Activated CD4-positive, alpha-beta T cell treated with anti-CD3 and anti-CD28 coated beads, Interleukin-2, amount 50 U/mL, for 1 hour (primary cell): Measurements from ENCODE around the gene RNF10.
"Not testable (repeated sequence)": the region's sequence is repeated elsewhere in the genome, so short reads cannot be mapped to it uniquely, and the experiment has no call there.

ENCODE experiments used
- DNase-seq: peaks from one replicate; pipeline ENCODE4 v3.0.0-alpha.2; 2020

RNF10 gene

DNA sequence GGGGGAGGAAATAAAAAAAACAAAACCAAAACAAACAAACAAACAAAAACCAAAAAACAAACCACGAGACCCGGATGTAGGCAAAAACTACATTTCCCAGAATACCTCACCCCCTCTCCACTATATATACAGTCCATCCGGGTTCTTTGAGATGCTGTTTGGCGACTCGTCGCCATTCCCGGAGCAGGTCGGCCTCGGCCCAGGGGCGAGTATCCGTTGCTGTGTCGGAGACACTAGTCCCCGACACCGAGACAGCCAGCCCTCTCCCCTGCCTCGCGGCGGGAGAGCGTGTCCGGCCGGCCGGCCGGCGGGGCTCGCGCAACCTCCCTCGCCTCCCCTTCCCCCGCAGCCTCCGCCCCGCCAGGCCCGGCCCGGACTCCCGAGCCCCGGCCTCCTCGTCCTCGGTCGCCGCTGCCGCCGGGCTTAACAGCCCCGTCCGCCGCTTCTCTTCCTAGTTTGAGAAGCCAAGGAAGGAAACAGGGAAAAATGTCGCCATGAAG, at the start of gene RNF10:
Gene RNF10 (plus strand): TSS at position 154 of the 500 bp plus-strand sequence. CDS start 456 bp downstream, outside the sequence.
- DNase-seq: peak; percentile 65

GRCh38 chr12:120485961-120486881, 47.9 kb upstream of the RNF10 start:
- DNase-seq: no peak

DNA sequence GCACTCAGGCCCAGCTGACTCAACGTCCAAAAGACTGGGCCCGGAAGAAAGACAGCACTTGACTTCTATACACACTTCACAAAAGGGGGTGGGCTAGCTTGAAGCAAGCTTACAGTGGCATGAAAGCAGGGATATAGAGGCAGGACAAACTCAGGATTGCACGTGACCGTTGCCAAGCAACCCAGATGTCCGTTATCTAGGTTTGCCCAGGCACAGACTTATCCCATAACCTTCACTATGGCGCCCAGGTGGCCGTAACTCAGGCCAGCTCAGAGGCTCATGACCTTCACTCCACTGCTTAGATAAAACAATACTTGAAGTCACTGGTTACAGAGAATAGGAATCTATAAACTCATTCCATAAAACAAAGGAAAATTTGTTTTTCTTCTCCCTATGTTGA, 46.6 kb upstream of the RNF10 start:
- DNase-seq: not testable (repeated sequence)

DNA sequence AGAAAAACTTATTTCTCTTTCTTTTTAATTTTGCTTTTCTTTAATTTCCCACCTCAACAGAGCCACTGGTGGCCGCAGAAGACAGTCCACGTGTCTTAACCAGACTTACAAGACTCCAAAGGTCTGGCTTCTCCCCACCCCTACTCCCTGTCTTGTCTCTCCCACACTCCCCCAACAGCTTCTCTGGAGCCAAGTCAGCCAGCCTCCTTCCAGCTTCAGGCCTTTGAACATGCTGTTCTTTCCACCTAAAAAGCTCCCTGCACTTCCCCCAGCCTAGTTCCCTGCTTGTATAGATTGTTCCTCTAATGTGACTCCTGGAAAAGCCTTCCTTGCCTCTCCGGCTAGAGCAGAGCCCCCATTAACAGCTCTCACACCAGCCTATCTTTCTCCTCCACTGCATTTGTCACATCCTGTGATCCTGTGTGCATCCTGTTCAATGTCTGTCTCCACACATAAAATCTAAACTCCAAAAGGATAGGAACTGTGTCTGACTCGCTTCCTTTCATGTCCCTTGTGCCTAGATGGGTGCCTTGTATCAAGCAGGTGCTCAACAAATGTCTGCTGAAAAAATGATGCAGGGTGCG, 46.0 kb upstream of the RNF10 start:
- no peak for DNase-seq

- no peak for DNase-seq
Observed at GRCh38 chr12:120489018-120489417, 45.1 kb upstream of the RNF10 start.

DNA sequence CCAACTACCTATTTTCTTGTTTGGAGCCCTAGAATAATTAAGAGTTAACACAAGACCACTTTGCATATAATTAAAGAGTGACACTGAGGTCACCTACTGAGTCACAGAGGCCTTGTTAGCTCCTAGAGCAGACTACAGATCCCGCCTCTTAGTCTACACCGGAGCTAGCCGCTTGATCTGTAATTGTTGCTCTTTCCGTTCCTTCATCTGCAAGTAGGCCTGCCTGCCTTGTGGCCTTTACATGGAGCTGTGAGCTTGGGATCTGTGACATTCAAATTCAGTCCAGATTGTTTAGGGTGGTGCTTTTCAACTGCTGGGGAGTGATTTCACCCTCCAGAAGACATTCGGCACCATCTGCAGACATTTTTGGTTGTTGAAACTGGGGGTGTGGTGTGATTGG, 43.8 kb upstream of the RNF10 start:
- no peak for DNase-seq

DNA sequence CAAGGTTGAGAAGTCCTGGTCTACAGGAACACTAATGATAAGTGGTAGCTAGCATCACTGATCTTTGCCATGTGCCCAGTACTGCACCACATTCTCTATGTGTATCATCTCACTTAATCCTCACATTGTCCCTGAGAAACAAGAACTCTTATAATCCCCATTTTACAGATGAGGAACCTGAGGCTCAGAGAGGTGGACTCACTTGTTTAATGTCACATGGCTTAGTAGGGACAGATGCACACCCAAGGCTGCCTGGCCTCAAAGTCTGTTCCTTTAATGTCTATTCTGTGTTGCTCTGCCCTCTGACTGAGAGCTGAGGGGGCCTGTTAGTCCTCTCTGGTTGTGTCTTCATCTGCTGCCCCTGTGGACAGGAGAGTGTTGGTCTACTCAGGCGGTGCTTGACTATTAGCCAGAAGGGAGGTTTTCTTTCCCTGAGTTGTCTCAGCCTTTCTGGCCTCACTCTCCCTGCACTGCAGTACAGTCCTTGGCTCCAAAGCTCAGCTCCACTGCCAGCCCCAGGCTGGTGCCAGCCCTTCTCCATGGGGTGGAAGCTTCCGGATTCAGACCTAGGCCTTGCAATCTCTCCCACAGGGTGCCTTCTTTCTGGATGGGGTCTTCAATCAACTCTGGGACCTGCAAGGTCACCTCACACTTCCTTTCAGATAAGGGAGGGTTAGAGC, 43.2 kb upstream of the RNF10 start:
- no peak for DNase-seq

DNA sequence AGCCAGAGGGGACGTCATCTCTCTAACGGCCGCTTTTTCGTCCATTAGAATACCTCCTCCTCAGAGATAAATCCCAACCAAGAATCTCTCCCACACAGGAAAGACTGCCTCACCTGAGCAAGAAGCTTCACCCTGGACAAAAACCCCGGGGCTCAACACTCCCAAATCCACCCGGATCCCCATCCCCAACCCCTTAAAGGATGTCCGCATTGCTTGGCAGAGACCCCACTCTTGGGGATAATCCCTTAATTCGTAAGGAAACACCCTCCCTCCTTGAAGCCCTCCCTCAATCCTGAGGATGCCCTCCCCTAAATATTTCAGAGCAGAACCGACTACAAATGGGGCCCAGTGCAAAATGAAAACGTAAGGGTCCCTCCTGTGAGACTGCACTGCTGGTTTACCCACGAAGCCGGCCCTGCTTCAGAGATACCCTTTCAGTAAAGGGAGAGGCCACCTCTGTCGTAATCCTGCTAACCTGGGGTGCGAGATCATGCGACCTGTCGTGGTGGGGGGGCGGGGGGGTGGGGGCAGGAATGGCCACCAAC, 38.9 kb upstream of the RNF10 start:
- no peak for DNase-seq

DNA sequence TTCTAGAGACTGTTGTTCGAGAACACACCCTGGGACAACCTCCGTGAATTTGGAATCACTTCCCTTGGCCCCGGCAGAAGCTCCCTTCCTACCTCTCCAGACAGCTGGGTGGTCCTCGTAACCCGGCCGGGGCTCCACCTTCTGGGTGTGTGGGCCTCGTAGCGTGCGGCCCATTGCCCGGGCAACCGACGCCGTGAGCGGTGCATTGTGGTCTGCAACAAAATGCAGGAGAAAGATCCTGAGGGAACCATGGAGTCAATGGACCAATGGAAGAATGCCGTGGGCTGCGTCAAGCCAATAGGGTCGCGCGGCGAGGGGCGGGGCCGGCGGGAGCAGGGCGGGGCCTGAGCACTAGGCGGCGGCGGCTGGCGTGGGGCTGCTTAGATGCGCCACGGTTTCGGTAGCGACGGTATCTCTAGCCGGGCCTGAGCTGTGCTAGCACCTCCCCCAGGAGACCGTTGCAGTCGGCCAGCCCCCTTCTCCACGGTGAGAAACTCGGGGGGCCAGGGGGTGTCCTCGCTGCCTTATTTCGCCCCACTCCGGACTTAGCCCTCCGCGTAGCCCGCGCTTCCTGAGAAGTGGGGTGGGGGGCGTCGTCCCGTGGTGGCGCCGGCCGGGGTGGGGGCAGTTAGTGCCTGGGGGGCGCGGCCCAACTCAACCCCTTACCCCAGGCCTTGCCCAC, 38.3 kb upstream of the RNF10 start, which contains the start of gene DYNLL1:
Gene DYNLL1 (plus strand): TSS at position 383 of the 682 bp plus-strand sequence. CDS start 309 bp downstream, outside the sequence.
- peak; percentile 98 for DNase-seq

DNA sequence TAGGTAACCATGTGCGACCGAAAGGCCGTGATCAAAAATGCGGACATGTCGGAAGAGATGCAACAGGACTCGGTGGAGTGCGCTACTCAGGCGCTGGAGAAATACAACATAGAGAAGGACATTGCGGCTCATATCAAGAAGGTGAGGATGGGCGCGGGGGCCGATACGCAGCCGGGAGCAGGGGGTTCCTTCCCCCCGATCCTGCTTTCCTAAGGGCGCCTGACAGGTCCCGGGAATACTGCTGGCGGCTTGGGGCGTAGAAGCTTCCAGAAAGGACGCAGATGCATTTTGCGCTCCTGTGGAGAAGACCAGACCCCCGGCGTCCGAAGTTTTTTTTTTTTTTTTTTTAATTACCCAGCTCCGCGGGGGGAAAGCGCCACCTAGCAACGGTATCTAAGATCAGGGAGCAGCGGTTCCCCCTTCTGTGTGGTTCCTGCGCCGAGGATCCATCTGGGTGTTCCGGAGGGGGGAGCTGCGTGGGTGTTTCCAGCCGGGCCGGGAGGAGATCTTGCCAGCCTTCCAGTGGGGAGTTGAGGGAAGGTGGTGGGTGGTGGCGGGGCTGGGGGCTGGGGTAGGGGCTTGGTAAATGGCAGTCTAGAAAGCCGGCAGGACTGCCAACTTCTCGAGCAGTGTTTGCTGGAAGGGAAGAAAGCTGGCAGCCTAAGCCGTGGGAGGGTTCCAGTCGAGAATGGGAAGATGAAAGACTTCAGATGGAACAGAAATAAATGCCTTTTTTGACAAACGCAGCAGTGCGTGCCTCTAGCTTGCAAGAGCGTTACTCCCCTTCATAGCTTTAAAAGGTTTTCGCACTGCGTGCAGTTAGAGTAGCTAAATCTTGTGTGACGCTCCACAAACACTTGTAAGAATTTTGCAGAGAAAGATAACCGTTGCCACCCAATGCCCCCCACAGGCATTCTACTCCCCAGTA, 37.5 kb upstream of the RNF10 start:
- peak; percentile 38 for DNase-seq

DNA sequence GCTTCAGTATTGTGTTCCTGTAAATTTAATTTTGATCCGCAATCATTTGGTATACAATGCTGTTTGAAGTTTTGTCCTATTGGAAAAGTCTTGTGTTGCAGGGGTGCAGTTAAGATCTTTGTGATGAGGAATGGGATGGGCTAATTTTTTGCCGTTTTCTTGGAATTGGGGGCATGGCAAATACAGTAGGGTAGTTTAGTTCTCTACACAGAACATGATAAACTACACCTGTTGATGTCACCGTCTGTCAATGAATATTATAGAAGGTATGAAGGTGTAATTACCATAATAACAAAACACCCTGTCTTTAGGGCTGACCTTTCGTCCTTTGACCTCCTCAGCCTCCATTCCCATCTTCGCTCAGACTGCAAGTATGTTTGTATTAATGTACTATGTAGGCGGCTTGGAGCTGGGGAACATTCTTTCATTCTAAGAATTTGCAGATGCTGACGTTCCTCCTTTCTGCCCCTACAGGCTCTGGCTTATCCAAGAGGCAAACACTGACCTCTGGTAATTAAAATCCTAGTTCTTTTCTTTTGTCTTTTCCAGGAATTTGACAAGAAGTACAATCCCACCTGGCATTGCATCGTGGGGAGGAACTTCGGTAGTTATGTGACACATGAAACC, 36.5 kb upstream of the RNF10 start:
- DNase-seq: no peak

DNA sequence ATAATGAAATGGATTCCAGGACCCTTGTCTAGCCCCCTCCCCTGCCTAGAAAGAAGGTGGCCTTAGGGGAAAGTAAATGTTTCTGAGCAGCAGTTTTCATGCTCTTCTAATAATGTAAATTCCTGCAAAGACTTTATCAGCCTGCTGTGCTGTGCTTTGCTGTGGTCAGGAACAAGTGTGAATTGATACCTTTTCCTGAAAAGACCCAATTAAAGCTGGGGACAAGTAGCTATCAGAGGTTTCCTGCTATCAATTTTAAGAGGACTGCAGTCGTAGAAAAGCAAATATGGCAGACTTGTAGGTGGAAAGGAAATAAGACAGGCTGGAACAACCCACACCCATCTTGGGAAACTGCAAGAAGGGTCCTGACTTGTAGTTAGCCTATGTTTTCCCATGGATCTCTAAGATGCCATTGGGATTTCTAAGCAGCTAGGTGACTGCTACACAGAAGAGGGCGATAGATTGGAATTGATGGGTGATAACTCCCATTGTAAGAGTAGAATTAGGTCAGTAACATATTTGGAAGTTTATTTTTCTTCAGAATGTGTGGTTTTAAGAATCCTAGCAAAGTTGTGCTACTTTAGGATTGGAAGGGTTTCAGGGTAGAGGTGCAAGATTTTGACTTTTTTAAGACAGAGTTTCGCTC, 35.2 kb upstream of the RNF10 start:
- no peak for DNase-seq

GRCh38 chr12:120500581-120500980, 33.6 kb upstream of the RNF10 start:
- no peak for DNase-seq

DNA sequence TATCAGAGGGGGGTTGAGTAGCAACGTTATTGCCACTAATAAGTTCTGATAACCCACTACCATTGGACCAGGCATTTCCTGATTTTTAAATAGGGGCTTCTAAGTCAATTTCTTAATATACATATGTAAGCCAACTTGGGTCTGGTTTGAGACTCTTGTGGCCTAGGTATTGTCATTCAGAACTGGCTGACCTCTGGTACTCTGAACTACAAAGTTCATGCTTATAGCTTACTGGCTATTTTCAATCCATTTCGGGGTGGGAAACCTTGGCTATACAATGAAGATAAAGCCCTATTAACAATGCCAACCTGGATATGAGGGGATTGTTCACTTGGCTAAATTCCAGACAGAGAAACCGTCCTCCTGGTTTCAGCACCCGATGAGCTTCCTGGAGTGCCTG, 29.6 kb upstream of the RNF10 start:
- no peak for DNase-seq

DNA sequence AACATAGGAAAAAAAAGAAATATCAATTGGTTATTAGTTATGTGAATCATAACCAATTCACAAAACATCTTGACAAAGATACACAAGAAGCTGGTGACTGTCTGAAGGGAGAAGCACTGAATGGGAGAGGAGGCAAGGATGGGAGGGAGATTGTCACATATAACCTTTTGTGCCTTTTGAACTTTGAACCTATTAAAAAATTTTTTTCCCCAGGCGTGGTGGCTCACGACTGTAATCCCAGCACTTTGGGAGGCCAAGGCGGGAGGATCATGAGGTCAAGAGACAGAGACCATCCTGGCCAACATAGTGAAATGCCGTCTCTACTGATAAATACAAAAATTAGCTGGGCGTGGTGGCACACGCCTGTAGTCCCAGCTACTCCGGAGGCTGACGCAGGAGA, 25.6 kb upstream of the RNF10 start:
- no peak for DNase-seq

DNA sequence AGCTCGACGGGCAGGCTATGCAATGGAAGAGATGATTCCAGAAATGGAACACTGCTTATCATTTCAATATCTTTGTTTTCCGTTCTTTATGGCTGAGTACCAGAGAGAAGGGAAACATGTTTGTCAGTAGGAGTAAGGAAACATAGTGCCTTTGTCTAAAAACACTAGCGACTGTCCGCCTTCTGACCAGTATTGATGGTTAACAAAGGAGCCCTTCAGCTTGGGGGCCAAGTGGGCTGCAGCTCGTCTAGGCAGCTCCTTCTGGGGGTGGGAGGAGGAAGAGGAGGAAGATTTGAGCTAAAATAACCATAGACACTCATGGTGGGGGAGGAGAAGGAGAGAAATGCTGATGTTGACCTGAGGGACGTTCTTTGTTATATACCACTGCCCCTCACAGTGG, 20.2 kb upstream of the RNF10 start:
- DNase-seq: no peak

GRCh38 chr12:120515496-120515895, 18.7 kb upstream of the RNF10 start:
- no peak for DNase-seq

DNA sequence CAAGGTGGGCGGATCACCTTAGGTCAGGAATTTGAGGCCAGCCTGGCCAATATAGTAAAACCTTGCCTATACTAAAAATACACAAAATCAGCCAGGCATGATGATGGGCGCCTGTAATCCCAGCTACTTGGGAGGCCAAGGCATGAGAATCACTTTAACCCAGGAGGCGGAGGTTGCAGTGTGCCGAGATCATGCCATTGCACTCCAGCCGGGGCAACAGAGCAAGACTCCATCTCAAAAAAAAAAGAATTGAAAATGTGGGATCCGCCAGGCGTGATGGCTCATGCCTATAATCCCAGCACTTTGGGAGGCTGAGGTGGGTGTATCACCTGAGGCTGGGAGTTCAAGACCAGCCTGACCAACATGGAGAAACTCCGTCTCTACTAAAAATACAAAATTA, 14.8 kb upstream of the RNF10 start:
- not testable (repeated sequence) for DNase-seq

DNA sequence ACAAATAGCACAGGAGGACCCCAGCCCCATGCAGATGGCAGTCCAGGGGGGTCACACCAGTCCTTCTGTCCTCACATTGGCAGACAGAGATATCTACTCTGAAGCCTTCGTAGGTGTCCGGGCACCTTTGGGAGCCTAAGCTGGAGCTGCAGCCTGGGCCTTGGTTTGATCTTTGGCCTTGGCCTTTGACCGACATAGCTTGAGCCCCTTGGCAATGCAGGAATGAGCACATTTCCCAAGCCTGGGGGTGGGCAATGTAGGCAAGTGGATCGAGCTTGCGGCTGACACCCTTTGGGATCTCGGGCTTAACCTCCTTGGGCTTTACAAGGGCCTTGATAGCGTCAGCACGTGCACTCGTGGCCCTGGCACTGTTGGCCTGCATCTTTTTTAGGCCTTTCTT, 11.6 kb upstream of the RNF10 start:
- no peak for DNase-seq

DNA sequence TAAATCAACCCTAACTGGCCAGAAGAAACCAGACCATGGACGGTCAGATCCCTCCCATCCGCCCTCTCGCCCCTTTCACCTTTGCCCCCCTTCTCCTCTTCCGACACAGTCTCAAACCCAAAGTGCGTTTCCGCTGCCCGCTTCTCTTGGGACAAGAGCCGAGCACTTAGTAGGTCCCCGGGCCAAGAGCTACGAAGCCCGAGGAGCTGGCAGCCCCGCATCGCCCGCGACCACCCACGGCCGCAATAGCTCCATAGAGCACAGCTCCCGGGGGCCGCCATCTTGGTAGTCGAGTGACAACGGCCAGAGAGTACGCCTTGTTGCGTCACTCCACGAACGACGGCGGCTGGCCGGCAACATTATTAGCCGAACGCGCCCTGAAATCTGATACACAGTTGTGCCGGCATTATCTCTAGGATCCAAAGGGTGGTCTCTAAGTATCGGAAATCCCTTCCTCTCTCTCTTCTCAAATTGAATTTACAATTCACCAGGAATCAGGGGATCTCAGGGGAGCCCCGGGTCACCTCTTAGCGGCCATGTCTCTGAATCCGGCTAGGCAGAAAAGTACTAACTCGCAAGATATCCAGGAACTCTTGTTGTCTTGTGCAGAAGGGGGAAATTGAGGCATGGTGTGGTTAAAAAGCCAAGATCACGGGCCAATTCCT, 5.2 kb upstream of the RNF10 start, which contains the start of gene COQ5:
Gene COQ5 (minus strand): TSS at position 298 of the 665 bp plus-strand sequence. CDS start 17 bp downstream, at position 281.
- peak; percentile 83 for DNase-seq
